HG02588 (cell line): ENCODE measurements around the gene LMO1.

Experiments
- ATAC-seq: cut with Tn5 transposase; IDR thresholded peaks from one replicate; pipeline ENCODE4 v1.9.1; 2021; ENCODE audit warnings: mild to moderate bottlenecking, moderate library complexity; ENCODE audit not compliant: unreplicated experiment

Gene LMO1

GRCh38 chr11:8249482-8249881, 14.2 kb downstream of the LMO1 start:
- no peak for ATAC-seq

- no peak for ATAC-seq
These were observed 14.9 kb downstream of the LMO1 start for GRCh38 chr11:8248786-8249185.

GRCh38 chr11:8247312-8247711, 16.4 kb downstream of the LMO1 start:
- ATAC-seq: no peak

- no peak for ATAC-seq
These were observed 20.2 kb downstream of the LMO1 start for GRCh38 chr11:8243458-8243857.

- no peak for ATAC-seq
These were observed 21.0 kb downstream of the LMO1 start for GRCh38 chr11:8242499-8243280.

- ATAC-seq: no peak
These were observed 21.6 kb downstream of the LMO1 start for GRCh38 chr11:8242118-8242475.

GRCh38 chr11:8241373-8242117, 22.1 kb downstream of the LMO1 start:
- no peak for ATAC-seq

- ATAC-seq: no peak
These were observed 24.0 kb downstream of the LMO1 start for GRCh38 chr11:8239536-8240228.

GRCh38 chr11:8239040-8239439, 24.6 kb downstream of the LMO1 start:
- ATAC-seq: no peak

GRCh38 chr11:8237453-8237852, 26.2 kb downstream of the LMO1 start:
- no peak for ATAC-seq

GRCh38 chr11:8235925-8236324, 27.8 kb downstream of the LMO1 start:
- ATAC-seq: no peak

- ATAC-seq: no peak
These were observed 28.8 kb downstream of the LMO1 start for GRCh38 chr11:8234910-8235309.

DNA sequence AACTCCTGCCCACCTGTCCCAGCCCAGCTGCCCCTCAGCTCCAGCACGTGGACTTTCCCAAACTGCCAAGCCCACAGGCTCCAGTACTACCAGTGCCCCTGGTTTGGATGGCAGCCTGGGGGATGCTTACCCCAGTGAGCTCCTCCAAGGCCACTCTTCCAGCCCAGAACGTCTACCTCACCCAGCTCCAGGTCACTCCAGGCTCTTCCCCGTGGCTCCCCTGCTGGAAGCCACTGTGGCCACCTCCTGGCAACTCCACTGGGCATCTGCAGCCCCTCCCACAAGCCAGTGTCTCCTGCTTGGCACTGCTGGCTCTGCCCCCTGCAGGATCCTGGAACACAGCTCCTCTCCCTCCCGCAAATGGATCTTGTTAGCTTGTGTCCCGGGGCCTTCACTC, 29.3 kb downstream of the LMO1 start:
- ATAC-seq: no peak

GRCh38 chr11:8233691-8234424, 29.8 kb downstream of the LMO1 start:
- no peak for ATAC-seq

- ATAC-seq: no peak
These were observed 30.6 kb downstream of the LMO1 start for GRCh38 chr11:8232849-8233606.

- no peak for ATAC-seq
These were observed 31.3 kb downstream of the LMO1 start for GRCh38 chr11:8232414-8232813.

DNA sequence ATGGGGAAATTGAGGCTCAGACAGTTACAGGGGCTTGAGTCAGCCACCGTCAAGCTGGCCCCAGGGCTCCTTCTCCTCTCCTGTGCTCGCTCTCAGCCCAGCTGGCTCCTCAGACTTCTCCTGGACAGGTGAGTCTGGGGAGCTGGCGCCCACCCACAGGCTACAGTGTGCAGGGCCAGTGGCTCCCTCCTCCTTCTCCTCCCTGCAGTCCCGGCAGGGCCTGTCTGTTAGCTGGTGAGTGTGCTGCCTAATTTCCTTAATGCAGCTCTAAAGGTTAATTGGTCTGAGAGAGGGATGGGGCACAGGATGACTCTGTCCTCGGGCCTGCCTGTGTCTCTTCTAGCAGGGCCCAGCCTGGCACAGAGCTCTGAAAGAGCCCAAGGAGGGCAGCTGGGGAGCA, 31.7 kb downstream of the LMO1 start:
- ATAC-seq: no peak

- no peak for ATAC-seq
These were observed 32.5 kb downstream of the LMO1 start for GRCh38 chr11:8230921-8231847.

- no peak for ATAC-seq
These were observed 33.4 kb downstream of the LMO1 start for GRCh38 chr11:8230178-8230859.
